WTC11 (cell line): Measurements from ENCODE around the gene MEGF10. TPM values are rescaled to one million over a fixed set of nuclear protein-coding genes. Genes with fewer than 3 reads are reported as not detected.

Experiments used
- ATAC-seq: fragments of 200-7000 bp; cut with Tn5 transposase; 2 replicates; pipeline ENCODE4 v1.10.0; 2021; ENCODE audit warnings: mild to moderate bottlenecking, moderate library complexity
- CTCF ChIA-PET: fragments of 300-600 bp; sonication (Branson Sonifier 250); formaldehyde crosslinking; loops from one replicate; lab custom pipeline; 2021; ENCODE audit warnings: antibody characterized with exemption; lab: Charles Lee
- POLR2A ChIA-PET: fragments of 350-600 bp; sonication (Branson Sonifier 250); formaldehyde crosslinking; loops from one replicate; lab custom pipeline; 2021; ENCODE audit warnings: antibody characterized with exemption; lab: Charles Lee
- DNase-seq: peaks from one replicate; pipeline ENCODE4 v3.0.0; 2021; ENCODE audit warnings: low spot score
- H3K27ac Mint-ChIP-seq: 2 replicates; pipeline ENCODE4 v1.8.0; 2021; ENCODE audit warnings: mixed read lengths
- H3K27me3 Mint-ChIP-seq: 2 replicates; pipeline ENCODE4 v1.8.0; 2021; ENCODE audit warnings: low read depth, mild to moderate bottlenecking, moderate library complexity, mixed read lengths
- H3K36me3 Mint-ChIP-seq: 2 replicates; pipeline ENCODE4 v1.8.0; 2021; ENCODE audit warnings: mixed read lengths
- H3K4me1 Mint-ChIP-seq: 2 replicates; pipeline ENCODE4 v1.8.0; 2022; ENCODE audit warnings: mixed read lengths
- H3K4me3 Mint-ChIP-seq: 2 replicates; pipeline ENCODE4 v1.8.0; 2021; ENCODE audit warnings: mild to moderate bottlenecking, moderate library complexity, mixed read lengths
- H3K9me3 Mint-ChIP-seq: 2 replicates; pipeline ENCODE4 v1.8.0; 2021; ENCODE audit warnings: mixed read lengths
- GTF2I ChIP-seq: fragments of 250-450 bp; sonication (Bioruptor Pico); conservative IDR thresholded peaks from 2 replicates; pipeline ENCODE4 v1.4.0; 2021; ENCODE audit warnings: mild to moderate bottlenecking
- KAT7 ChIP-seq: sonication (generic); formaldehyde crosslinking; IDR thresholded peaks from 2 replicates; pipeline ENCODE4 v1.8.1; 2023; ENCODE audit warnings: missing genetic modification reagents, mild to moderate bottlenecking, borderline replicate concordance
- NR1H2 ChIP-seq: sonication (generic); formaldehyde crosslinking; IDR thresholded peaks from 2 replicates; pipeline ENCODE4 v1.9.0; 2021; ENCODE audit warnings: mild to moderate bottlenecking, moderate library complexity, missing genetic modification reagents
- RORB ChIP-seq: fragments of 250-450 bp; sonication (Bioruptor Pico); IDR thresholded peaks from 2 replicates; pipeline ENCODE4 v1.9.0; 2021; ENCODE audit warnings: mild to moderate bottlenecking
- SP1 ChIP-seq: sonication (generic); formaldehyde crosslinking; conservative IDR thresholded peaks from 2 replicates; pipeline ENCODE4 v1.8.1; 2022; ENCODE audit warnings: missing genetic modification reagents
- ZNF138 ChIP-seq: sonication (generic); formaldehyde crosslinking; conservative IDR thresholded peaks from 2 replicates; pipeline ENCODE4 v1.8.1; 2022; ENCODE audit warnings: mild to moderate bottlenecking, moderate library complexity, missing genetic modification reagents
- ZNF232 ChIP-seq: sonication (generic); formaldehyde crosslinking; IDR thresholded peaks from 2 replicates; pipeline ENCODE4 v1.8.0; 2022; ENCODE audit warnings: mild to moderate bottlenecking, missing genetic modification reagents
- ZNF416 ChIP-seq: fragments of 250-450 bp; sonication (Bioruptor Pico); IDR thresholded peaks from 2 replicates; pipeline ENCODE4 v1.9.0; 2021; ENCODE audit warnings: mild to moderate bottlenecking, inconsistent platforms
- ZNF671 ChIP-seq: fragments of 250-450 bp; sonication (Bioruptor Pico); IDR thresholded peaks from 2 replicates; pipeline ENCODE4 v1.8.0; 2021; ENCODE audit warnings: mild to moderate bottlenecking
- total RNA-seq: library from RNA; stranded (reverse); gene quantifications from 3 replicates; pipeline ENCODE4 v1.2.3, GENCODE V29; 2021
- TF ChIP-seq, protein P1 (sequence below): sonication (generic); formaldehyde crosslinking; IDR thresholded peaks from 2 replicates; pipeline ENCODE4 v1.8.1; 2023; ENCODE audit warnings: mild to moderate bottlenecking, missing genetic modification reagents, borderline replicate concordance
- TF ChIP-seq, protein P2 (sequence below): sonication (generic); formaldehyde crosslinking; IDR thresholded peaks from 2 replicates; pipeline ENCODE4 v1.8.1; 2023; ENCODE audit warnings: mild to moderate bottlenecking, moderate library complexity, missing genetic modification reagents
- TF ChIP-seq, protein P3 (sequence below): sonication (generic); formaldehyde crosslinking; IDR thresholded peaks from 2 replicates; pipeline ENCODE4 v1.8.1; 2022; ENCODE audit warnings: mild to moderate bottlenecking, missing genetic modification reagents, moderate library complexity, borderline replicate concordance
- TF ChIP-seq, protein P4 (sequence below): fragments of 250-450 bp; sonication (Bioruptor Pico); IDR thresholded peaks from 2 replicates; pipeline ENCODE4 v1.9.0; 2021; ENCODE audit warnings: mild to moderate bottlenecking, borderline replicate concordance

MEGF10 gene
- total RNA-seq, 1 experiment from 2014 or later, result 24.5 TPM

DNA sequence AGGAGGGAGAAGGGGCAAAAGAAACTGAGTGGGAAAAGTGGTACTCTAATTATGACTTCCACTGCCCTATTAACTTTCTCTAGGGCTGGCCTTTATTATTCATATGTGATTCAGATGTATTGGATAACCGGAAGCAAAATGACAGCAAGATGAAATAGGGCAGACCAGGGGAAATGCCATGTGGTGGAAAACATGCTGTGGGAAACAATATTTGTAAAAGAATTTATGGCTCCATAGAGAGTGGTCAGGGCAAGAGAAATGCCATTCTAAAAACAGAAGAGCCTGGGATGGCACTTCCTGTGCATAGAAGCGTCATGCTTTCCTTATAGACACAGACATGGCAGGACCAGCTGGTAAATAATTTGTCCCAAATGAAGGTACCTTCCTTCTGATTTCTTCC is 67.7 kb downstream of the MEGF10 start (continued):
- TF ChIP-seq, protein P1, sequence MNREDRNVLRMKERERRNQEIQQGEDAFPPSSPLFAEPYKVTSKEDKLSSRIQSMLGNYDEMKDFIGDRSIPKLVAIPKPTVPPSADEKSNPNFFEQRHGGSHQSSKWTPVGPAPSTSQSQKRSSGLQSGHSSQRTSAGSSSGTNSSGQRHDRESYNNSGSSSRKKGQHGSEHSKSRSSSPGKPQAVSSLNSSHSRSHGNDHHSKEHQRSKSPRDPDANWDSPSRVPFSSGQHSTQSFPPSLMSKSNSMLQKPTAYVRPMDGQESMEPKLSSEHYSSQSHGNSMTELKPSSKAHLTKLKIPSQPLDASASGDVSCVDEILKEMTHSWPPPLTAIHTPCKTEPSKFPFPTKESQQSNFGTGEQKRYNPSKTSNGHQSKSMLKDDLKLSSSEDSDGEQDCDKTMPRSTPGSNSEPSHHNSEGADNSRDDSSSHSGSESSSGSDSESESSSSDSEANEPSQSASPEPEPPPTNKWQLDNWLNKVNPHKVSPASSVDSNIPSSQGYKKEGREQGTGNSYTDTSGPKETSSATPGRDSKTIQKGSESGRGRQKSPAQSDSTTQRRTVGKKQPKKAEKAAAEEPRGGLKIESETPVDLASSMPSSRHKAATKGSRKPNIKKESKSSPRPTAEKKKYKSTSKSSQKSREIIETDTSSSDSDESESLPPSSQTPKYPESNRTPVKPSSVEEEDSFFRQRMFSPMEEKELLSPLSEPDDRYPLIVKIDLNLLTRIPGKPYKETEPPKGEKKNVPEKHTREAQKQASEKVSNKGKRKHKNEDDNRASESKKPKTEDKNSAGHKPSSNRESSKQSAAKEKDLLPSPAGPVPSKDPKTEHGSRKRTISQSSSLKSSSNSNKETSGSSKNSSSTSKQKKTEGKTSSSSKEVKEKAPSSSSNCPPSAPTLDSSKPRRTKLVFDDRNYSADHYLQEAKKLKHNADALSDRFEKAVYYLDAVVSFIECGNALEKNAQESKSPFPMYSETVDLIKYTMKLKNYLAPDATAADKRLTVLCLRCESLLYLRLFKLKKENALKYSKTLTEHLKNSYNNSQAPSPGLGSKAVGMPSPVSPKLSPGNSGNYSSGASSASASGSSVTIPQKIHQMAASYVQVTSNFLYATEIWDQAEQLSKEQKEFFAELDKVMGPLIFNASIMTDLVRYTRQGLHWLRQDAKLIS (CRISPR knock-in tag), result no peak
- no peak for TF ChIP-seq GTF2I (CRISPR knock-in tag)
- no peak for TF ChIP-seq ZNF416 (CRISPR knock-in tag)
- TF ChIP-seq SP1 (CRISPR knock-in tag), result no peak
- TF ChIP-seq, all 79 proteins: peak for 0

DNA sequence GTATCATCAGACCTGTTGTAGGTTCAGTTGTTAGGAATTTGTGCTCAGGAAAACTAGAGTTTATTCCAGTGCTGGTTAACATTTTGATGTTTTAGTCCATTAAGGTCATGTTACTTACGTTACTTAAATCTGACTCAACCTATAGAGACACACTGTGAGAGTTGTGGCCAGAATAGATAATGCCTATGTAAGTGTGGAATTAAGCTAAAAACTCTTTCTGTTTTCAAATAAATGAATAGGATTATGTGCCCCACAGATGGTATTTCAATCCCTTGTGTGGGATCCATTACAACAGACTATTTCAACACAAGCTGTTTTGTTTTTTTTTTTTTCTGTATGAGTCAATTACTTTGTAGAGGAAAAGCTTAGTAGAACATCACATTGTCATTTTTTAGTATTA is 68.1 kb downstream of the MEGF10 start:
- H3K4me3 Mint-ChIP-seq, result no peak overlapping the region
- H3K9me3 Mint-ChIP-seq, result no peaks in the 10 kb centered on the region
- peaks cover 11% of the 10 kb centered on the region for H3K4me1 Mint-ChIP-seq
- H3K36me3 Mint-ChIP-seq, result no peaks in the 10 kb centered on the region
- TF ChIP-seq, protein P2, sequence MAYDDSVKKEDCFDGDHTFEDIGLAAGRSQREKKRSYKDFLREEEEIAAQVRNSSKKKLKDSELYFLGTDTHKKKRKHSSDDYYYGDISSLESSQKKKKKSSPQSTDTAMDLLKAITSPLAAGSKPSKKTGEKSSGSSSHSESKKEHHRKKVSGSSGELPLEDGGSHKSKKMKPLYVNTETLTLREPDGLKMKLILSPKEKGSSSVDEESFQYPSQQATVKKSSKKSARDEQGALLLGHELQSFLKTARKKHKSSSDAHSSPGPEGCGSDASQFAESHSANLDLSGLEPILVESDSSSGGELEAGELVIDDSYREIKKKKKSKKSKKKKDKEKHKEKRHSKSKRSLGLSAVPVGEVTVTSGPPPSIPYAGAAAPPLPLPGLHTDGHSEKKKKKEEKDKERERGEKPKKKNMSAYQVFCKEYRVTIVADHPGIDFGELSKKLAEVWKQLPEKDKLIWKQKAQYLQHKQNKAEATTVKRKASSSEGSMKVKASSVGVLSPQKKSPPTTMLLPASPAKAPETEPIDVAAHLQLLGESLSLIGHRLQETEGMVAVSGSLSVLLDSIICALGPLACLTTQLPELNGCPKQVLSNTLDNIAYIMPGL, result no peak
- POLR2A ChIA-PET, result interaction anchor here (1.3 kb wide), 1 partner anchor 59 kb away, joined by 3 read pairs; no protein-coding TSS in a partner anchor
- CTCF ChIA-PET, result interaction anchor here (0.9 to 1.6 kb wide), 4 partner anchors 15 to 385 kb away, joined by 3 to 7 read pairs (median 4); no protein-coding TSS in a partner anchor
- no peak overlapping the region for H3K27ac Mint-ChIP-seq
- no peaks in the 10 kb centered on the region for H3K27me3 Mint-ChIP-seq
- ATAC-seq (no peak), DNase-seq (no peak)

DNA sequence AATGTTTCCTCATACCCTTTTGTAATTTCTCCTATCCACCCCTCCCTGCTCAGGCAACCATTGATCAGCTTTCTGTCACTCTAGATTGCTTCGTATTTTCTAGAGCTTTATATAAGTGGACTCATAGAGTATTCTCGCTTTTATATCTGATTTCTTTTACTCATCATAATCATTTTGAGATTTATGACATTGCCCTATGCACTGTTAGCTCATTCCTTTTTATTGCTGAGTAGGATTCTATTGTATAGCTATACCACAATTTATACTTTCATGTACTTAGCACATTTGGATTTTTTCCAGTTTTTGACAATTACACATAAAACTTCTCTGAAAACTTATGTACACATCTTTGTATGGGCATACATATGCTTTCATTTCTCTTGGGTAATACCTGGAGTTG is 68.9 kb downstream of the MEGF10 start:
- ChIA-PET POLR2A (interaction anchor here (1.3 kb wide), 1 partner anchor 59 kb away, joined by 3 read pairs; no protein-coding TSS in a partner anchor), CTCF (interaction anchor here (0.7 to 1.6 kb wide), 3 partner anchors 13 to 133 kb away, joined by 3 to 7 read pairs (median 5); no protein-coding TSS in a partner anchor)
- H3K4me3 Mint-ChIP-seq, result no peak overlapping the region
- no peaks in the 10 kb centered on the region for H3K36me3 Mint-ChIP-seq
- H3K9me3 Mint-ChIP-seq, result no peaks in the 10 kb centered on the region
- H3K4me1 Mint-ChIP-seq, result peaks cover 11% of the 10 kb centered on the region
- no peak overlapping the region for H3K27ac Mint-ChIP-seq
- TF ChIP-seq ZNF138 (CRISPR knock-in tag) (no peak), NR1H2 (CRISPR knock-in tag) (no peak), ZNF671 (CRISPR knock-in tag) (no peak), ZNF232 (no peak), KAT7 (no peak), RORB (CRISPR knock-in tag) (no peak), SP1 (CRISPR knock-in tag) (no peak)
- TF ChIP-seq, protein P3, sequence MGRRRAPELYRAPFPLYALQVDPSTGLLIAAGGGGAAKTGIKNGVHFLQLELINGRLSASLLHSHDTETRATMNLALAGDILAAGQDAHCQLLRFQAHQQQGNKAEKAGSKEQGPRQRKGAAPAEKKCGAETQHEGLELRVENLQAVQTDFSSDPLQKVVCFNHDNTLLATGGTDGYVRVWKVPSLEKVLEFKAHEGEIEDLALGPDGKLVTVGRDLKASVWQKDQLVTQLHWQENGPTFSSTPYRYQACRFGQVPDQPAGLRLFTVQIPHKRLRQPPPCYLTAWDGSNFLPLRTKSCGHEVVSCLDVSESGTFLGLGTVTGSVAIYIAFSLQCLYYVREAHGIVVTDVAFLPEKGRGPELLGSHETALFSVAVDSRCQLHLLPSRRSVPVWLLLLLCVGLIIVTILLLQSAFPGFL (CRISPR knock-in tag), result no peak
- TF ChIP-seq, protein P4, sequence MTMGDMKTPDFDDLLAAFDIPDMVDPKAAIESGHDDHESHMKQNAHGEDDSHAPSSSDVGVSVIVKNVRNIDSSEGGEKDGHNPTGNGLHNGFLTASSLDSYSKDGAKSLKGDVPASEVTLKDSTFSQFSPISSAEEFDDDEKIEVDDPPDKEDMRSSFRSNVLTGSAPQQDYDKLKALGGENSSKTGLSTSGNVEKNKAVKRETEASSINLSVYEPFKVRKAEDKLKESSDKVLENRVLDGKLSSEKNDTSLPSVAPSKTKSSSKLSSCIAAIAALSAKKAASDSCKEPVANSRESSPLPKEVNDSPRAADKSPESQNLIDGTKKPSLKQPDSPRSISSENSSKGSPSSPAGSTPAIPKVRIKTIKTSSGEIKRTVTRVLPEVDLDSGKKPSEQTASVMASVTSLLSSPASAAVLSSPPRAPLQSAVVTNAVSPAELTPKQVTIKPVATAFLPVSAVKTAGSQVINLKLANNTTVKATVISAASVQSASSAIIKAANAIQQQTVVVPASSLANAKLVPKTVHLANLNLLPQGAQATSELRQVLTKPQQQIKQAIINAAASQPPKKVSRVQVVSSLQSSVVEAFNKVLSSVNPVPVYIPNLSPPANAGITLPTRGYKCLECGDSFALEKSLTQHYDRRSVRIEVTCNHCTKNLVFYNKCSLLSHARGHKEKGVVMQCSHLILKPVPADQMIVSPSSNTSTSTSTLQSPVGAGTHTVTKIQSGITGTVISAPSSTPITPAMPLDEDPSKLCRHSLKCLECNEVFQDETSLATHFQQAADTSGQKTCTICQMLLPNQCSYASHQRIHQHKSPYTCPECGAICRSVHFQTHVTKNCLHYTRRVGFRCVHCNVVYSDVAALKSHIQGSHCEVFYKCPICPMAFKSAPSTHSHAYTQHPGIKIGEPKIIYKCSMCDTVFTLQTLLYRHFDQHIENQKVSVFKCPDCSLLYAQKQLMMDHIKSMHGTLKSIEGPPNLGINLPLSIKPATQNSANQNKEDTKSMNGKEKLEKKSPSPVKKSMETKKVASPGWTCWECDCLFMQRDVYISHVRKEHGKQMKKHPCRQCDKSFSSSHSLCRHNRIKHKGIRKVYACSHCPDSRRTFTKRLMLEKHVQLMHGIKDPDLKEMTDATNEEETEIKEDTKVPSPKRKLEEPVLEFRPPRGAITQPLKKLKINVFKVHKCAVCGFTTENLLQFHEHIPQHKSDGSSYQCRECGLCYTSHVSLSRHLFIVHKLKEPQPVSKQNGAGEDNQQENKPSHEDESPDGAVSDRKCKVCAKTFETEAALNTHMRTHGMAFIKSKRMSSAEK, result no peak
- no peak for DNase-seq
- no peak for ATAC-seq
- H3K27me3 Mint-ChIP-seq, result no peaks in the 10 kb centered on the region
